Fibroblast of skin of right quadriceps (primary cell): ENCODE results near the gene SZT2.
"Not testable (repeated sequence)": the region's sequence is repeated elsewhere in the genome, so short reads cannot be mapped to it uniquely, and the experiment has no call there.

Experiments used
- DNase-seq: peaks from one replicate; pipeline ENCODE4 v3.0.0-alpha.2; 2013

Gene SZT2

DNA sequence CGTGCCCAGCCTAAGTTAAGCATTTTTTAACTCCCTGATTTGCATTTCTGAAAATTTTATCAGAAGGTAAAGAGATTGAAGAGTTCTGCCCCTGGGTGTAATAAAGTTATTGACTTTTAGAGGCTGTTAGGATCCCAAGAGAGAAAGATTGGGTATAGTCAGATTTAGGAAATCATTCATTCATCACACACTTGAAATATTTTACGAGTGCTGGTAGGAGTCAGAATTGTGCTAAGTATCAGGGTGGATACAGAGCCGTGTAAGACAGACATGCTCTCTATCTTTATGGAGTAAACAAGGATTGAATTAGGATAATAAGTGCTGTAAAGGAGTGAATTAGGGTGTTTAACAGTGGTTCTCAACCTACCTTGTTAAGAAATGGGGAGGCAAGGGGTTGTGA is 3.0 kb downstream of the SZT2 start:
- DNase-seq, result no peak

DNA sequence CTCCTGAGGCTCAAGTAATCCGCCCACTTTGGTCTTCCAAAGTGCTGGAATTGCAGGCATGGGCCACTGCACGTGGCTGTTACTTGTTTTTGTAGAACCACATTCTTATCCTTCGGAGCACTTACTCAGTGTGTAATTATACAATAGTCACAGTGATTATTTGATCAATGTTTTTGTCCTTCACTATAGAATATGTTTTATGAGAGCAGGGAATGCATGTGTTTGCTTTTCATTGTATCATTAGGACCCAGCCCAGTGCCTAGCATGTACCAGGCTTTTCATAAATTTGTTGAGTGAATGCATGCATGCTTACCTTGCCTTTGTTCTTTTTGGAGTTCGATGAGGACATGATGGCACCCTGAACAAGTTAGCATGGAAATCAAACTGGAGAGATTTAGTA is 5.8 kb downstream of the SZT2 start:
- no peak for DNase-seq

DNA sequence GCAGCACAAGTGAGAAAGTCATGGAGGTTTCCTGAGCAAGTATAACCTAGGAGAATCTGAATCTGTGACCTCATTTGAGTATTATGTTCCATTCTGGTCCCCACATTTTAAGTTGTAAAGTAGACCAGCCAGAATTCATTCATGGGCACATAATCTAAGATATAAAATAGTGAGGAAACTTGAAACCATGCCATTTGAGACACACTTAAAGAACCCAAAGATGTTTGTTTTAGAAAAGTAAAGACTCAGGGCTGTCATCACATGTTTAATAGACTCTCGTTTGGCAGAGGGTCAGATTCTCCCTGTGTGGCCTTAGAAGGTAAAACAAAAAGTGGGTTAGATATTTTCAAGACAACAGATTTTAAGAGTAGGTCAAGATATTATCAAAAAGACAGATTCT is 6.4 kb downstream of the SZT2 start:
- DNase-seq, result no peak

DNA sequence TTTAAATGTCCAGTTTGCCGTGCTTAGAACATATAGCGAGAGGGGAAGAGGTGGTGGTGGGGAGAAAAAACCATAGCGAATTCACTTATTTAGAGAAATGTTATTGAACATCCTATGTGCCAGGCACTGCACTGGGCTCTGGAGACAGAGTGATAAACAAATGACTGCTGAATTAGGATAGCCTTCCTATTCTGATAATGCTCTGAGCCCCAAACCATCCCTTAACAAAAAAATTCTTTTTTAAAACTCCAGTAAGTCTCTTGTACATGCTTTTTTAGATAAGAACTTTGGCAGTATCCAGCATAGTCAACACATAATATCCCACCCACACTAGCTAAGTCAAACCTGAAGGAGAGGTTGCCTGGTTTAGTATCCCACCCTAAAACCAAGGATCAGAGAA is 8.5 kb downstream of the SZT2 start:
- DNase-seq, result no peak

DNA sequence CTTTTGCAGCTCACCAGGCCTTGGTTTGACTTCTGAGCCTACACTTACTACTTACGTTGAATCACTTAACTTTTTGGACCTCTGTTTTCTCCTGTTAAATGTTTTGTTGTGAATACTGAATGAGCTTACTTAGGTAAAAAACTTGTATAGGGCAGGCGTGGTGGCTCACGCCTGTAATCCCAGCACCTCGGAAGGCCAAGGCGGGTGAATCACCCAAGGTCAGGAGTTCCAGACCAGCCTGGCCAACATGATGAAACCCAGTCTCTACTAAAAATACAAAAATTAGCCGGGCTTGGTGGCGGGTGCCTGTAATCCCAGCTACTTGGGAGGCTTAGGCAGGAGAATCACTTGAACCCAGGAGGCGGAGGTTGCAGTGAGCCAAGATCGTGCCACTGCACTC is 10.7 kb downstream of the SZT2 start:
- not testable (repeated sequence) for DNase-seq

DNA sequence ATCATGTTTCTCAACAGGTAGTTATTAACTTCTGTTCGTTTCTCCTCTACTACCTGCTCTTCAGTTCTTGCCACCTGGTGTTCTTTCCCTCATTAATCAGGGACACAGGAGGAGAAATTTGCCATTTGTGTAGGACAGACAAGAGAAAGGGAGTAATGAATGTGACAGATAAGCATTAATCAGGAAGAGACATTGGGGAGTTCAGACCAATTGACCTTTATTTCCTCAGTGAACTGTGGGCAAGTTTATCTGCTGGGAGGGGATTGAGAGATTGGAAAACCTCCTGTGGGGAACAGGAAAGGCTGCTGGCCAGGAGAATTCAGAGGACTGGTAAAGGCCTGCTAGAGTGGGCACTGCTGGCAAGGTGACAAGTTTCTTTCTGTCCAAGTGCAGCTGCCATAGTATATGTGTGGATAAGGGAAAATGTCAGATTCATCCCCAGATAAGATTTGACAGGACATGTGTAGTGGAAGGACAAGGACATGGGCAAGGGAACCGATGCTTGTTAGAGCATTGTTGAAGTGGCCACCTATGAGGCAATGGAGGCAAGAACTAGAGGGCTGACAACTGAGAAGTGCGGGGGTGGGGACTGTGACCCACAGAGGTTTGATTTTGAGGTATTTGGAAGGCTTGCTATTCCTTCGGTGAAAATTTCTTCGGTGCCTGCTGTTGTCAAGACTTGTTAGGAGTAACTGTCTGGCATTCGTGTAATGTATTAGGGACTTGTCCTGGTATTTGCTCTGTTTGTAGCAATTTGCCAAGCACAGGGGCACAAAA is 12.6 kb downstream of the SZT2 start:
- no peak for DNase-seq

DNA sequence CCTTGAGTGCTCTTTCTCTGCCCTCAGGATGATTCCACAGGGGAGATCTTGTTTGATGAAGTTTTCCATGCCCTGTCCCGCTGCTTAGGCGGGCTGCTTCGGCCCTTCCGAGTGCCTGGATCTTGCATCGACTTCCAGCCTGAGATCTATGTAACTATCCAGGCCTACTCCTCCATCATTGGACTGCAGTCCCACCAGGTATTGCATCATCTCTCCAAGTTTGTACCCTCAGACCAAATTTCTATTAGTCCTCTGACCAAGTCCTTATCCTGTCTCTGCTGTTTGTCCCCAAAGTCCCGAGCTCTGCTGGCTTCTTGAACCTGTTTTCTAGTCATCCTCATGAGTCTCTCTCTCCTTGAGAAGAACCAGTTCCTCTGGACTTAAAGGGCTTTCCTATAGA is 14.7 kb downstream of the SZT2 start:
- DNase-seq, result no peak

DNA sequence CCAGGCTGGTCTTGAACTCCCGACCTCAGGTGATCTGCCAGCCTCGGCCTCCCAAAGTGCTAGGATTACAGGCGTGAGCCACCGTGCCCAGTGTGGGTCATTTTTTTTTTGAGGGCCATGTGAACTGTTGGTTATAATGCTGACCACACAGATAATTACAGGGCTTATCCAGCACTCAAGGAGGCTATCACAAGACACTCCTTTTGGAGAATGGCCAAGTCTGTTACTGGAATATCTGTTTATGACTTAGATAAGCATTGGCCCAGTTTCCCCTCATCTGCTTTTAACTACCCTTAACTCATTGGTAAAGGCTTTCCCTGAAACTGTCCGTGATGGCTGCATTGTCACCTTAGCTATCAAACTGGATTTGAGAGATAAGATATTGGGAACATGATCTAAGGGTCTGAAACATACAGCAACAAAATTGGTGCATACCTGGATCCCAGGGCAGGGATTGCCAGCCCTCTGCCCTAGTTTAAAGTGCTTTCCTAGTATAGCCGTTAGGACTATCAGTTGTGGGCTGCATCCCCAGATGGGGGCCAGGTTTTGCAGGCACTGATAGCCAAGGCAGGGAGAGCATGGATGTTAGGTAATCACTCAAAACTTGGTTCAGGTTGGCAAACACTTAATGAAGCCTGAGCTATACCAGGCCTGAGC is 15.6 kb downstream of the SZT2 start:
- DNase-seq, result no peak

DNA sequence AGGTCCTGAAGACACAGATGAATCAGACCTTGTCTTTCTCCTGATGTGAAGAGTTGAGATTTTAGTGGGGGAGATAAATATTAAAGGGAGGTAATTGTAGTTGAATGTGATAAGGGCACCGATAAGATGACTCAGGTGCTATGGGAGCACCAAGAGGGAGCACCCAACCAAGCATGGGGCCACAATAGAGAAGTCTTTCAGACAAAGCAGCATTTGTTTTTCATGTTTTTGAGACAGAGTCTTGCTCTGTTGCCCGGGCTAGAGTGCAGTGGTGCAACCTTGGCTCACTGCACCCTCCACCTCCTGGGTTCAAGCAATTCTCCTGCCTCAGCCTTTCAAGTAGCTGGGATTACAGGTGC is 16.2 kb downstream of the SZT2 start:
- no peak for DNase-seq

DNA sequence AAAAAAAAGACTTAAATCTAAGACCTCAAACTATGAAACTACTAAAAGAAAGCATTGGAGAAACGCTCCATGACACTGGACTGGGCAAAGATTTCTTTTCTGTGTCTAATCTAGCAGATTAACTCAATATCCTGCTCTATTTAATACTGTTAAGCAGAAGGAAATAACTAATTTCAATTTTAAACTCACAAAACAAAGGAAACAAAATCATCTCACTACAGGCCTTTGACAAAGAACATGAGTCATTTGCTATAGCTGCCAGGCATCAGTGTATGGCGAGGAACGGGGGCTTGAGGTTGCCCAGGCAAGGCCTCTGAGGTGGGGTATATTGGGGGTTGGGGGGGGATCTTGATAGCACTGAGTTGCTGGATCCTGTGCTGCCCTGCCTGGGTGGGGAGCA is 20.9 kb downstream of the SZT2 start:
- no peak for DNase-seq

DNA sequence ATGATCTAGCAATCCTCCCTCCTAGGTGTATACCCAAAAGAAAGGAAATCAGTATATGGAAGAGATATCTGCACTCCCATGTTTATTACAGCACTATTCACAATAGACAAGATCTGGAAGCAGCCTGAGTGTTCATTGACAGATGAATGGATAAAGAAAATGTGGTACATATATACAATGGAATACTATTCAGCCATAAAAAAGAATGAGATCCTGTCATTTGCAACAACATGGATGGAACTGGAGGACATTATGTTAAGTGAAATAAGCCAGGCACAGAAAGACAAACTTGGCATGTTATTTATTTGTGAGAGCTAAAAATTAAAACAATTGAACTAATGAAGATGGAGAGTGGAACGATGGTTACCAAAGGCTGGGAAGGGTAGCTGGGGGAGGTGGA is 23.7 kb downstream of the SZT2 start:
- DNase-seq, result not testable (repeated sequence)

DNA sequence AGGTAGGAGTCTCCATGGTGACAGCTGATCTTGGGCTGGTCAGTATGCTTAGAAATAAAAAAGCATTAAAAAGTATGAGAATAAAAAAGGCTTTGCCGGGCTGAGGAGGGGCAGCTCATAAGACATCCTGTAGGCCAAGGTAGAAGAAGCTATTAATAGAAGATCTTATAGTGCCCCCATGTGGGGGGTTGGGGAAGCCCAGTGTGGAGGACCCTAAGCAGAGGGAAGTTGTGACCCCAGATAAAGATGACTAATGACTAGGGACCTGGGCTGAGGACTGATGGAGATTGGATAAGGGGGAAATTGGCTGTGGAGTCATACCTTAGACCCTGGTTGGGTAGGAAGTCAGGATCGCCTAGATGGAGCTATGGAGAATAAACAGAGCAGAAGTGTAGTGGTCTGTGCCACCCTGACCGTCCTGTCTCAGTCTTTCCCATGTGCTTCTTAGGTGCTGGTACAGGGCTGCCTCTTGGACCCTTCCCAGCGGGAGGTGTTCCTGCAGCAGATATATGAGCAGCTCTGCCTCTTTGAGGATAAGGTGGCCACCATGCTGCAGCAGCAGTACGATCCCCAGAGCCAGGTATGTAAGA is 25.0 kb downstream of the SZT2 start:
- DNase-seq, result peak; percentile 53

DNA sequence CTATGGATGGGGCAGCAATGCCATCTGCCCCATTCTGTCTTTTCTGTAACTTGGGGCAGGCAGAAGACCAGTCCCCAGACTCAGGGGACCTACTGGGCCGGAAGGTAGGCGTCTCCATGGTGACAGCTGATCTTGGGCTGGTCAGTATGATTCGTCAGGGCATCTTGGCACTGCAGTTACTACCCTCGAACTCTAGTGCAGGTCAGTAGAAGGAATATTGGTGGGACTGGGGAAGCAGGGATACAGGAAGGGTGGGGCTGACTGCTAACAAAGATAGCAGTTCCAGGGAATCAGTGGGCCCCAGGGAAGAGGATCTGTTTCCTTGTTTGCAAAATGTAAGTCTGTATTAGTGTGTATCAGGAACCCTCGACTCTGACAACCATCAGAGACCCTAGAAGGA is 26.2 kb downstream of the SZT2 start:
- DNase-seq, result no peak

DNA sequence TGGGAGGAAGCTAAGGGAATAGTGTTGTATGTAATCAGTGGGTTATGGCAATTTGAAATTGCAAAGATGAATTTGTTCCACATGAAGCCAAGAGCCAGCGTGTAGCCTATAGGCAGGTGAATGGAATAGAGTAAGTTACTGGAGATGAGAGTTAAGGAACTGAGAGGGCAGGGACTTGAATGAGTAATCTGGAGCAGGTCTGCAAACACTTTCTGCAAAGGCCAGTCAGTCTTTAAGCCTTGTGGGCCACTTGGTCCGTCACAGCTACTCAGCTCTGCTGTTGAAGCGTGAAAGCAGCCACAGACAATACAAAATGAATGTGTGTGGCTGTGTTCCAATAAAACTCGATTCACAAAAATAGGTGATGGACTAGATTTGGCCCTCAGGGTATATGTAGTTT is 29.2 kb downstream of the SZT2 start:
- no peak for DNase-seq

DNA sequence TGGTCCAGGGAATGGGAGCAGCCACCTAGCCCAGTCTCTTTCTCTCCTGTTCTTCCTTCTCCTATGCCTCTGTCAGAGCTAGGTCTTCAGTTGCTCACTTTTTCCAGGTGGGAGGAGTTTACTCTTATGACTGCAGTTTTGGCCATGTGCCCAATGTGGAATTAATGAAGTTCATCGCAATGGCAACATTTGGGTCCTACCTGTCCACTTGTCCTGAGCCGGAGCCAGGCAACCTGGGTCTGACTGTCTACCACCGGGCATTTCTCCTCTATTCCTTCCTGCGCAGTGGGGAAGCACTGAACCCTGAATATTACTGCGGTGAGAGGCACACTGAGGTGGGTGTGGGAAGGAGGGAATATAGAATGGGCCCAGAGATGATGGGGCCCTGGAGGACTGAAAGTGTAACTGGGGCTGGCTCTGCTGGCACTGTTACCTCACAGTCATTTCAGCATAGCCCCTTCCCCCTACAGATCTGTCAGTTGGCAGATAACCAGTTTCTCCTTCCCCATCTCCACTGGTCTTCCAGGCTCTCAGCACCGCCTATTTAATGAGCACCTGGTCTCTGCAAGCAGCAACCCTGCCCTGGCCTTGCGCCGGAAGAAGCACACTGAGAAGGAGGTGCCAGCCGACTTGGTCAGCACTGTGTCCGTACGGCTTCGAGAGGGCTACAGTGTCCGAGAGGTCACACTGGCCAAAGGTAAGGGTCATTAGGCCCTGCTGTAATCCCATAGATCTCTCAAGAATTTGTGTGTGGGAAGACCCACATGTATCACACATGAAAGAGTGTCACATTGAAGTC is 30.1 kb downstream of the SZT2 start:
- DNase-seq, result no peak

DNA sequence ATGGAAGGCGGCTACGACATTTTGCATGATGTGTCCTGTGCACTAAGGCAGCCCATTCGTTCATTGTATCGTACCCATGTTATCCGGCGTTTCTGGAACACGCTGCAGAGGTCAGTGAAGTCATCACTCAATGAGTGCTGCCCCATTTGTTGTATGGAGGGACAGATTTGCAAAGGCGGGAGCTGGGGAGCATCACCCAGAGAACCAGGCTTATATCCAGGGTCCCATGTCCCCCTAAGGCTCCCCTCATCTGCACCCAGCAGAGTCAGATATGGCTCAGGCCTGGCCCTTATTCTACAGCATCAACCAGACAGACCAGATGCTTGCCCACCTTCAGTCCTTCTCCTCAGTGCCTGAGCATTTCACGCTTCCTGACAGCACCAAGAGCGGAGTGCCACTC is 31.2 kb downstream of the SZT2 start:
- DNase-seq, result no peak

DNA sequence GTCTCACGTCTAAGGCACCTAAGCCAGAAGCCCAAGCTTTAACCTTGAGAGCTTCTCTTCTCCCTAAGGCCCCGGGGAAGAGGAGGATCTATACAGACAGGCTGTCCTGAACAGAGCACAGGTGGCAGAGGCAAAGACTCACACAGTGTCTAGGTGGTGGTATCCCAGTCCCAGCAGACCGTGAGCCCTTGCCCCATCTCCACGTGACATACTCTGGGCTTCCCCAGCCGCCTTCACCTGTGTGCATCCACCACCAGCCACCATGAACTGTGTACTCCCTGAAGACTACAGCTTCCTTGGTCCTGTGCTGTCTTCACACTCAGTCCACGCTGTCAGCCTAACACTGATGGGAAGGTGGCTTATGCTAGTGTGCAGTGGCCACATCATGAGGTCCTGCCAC is 31.7 kb downstream of the SZT2 start:
- no peak for DNase-seq

DNA sequence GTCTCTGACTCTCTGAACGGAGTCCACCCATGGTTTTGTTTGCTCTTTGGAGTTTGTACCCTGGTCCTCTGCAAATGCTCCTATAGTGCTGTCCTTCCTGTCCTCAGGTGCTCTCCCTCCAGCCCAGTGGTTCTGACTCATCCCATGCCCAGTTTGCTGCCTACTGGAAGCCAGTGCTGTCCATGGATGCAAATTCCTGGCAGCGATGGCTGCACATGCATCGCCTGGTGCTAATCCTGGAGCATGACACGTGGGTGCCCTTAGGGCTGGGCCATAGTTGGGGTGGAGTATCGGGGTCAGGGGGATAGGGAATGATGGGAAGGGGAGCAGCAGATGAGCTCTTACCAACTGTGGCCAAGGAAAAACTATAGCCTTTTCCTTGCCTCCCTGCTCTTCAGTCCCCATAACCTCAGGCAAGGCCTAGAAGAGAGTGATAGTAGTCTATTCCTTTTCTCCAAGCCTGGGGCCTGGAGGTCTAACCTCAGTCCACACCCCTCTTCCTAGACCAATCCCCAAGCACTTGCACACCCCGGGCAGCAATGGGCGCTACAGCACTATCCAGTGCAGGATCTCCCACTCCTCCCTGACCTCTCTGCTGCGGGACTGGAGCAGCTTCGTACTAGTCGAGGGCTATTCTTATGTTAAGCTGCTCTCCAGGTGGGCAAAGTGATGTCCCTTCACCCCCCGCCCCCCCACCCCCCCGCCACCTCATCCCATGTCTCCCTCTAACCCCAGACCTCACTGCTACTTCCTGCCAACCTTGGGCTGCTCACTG is 32.5 kb downstream of the SZT2 start:
- no peak for DNase-seq

DNA sequence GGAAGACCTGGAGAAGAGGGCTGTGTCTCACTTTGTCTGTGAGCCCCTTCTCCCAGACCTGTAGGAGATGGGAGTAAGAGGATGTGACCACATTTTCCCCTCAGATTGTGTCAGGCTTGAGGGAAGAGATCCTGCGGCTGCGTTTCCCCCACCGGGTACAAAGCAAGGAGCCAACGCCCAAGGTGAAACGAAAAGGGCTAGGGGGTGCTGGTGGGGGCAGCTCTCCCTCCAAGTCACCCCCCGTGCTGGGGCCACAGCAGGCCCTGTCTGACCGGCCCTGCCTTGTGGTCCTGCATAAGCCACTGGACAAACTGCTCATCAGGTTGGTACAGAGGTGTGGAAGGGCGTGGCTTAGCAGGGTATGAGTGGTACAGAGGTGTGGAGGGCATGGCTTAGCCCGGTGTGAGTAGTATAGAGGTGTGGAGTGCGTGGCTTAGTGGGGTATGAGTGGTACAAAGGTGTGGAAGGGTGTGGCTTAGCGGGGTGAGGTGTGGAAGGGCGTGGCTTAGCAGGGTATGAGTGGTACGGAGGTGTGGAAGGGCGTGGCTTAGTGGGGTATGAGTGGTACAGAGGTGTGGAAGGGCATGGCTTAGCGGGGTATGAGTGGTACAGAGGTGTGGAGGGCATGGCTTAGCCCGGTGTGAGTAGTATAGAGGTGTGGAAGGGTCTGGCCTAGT is 33.4 kb downstream of the SZT2 start:
- no peak for DNase-seq

DNA sequence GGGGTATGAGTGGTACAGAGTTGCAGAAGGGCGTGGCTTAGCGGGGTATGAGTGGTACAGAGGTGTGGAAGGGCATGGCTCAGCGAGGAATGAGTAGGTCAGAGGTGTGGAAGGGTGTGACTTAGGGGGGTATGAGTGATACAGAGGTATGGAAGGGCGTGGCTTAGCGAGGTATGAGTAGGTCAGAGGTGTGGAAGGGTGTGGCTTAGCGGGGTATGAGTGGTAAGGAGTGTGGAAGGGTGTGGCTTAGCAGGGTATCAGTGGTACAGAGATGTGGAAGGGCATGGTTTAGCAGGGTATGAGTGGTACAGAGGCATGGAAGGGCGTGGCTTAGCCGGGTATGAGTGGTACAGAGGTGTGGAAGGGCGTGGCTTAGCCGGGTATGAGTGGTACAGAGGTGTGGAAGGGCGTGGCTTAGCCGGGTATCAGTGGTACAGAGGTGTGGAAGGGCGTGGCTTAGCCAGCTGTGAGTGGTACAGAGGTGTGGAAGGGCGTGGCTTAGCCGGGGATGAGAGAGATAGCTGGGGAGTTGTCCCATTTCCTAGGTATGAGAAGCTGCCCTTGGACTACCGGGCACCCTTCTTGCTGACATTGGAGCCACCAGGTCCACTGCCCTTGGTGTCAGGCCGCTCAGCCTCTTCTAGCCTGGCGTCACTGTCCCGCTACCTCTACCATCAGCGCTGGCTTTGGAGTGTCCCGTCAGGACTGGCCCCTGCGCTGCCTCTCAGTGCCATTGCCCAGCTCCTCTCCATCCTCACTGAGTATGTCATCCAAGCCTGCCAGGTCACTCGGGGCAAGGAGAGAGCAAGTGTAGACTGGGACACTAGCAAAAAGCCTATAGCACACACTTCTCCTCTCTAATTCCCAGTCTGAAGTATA is 34.2 kb downstream of the SZT2 start:
- DNase-seq, result no peak

DNA sequence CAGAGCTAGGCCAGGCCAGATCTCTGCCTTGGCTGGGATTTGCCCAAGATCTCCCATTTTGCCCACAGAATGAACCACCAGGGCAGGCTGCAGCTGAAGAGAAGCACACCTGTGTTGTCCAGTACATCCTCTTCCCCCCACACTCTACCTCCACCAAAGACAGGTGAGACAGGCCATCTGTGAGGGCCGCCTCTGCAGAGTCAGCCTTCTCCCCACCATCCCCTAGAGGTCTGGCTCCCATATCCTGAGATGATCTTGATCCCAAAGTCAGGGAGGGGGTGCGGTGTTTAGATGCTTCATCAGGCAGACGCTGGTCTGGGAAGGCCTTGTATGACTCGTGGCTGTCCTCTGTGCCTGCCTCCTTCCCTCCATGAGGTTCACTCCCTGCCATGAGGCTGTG is 35.3 kb downstream of the SZT2 start:
- DNase-seq, result peak; percentile 11
